PC-3 (cell line): ENCODE results near the gene DYNC1I1. TPM values are rescaled to one million over a fixed set of nuclear protein-coding genes. Genes with fewer than 3 reads are reported as not detected.
A peak's percentile ranks its signal among the peaks of the same experiment; 100 is the strongest.

Source experiments
- ATAC-seq: fragments of 200-7000 bp; cut with Tn5 transposase; 2 replicates; pipeline ENCODE4 v1.9.1; 2020; ENCODE audit warnings: mild to moderate bottlenecking, moderate library complexity
- BruUV-seq: library from RNA; stranded (reverse); fragments of 400-500 nt; replicated peaks from 2 replicates; lab custom pipeline; 2021; lab: Mats Ljungman, UMichigan
- CTCF ChIA-PET: fragments of 300-600 bp; sonication (Branson Sonifier 250); formaldehyde crosslinking; loops from one replicate; lab custom pipeline; 2022; ENCODE audit warnings: antibody characterized with exemption; lab: Charles Lee
- POLR2A ChIA-PET: fragments of 300-600 bp; sonication (Branson Sonifier 250); formaldehyde crosslinking; loops from one replicate; lab custom pipeline; 2022; ENCODE audit warnings: antibody characterized with exemption; ENCODE audit not compliant: unreplicated experiment; lab: Charles Lee
- DNase-seq: peaks from one replicate; pipeline ENCODE4 v3.0.0-alpha.2; 2015
- H2AFZ ChIP-seq: fragments of 300-600 bp; sonication (generic); 2 replicates; pipeline ENCODE4 v1.6.0; 2016; ENCODE audit warnings: antibody characterized with exemption, low read length
- H3F3A ChIP-seq: fragments of 300-600 bp; sonication (generic); one replicate; pipeline ENCODE4 v1.6.0; 2017; ENCODE audit warnings: antibody characterized with exemption, low read length, control low read depth, mild to moderate bottlenecking; ENCODE audit not compliant: unreplicated experiment
- H3K27ac ChIP-seq: fragments of 300-600 bp; sonication (generic); 2 replicates; pipeline ENCODE4 v1.5.1; 2016; ENCODE audit warnings: mild to moderate bottlenecking, low read length
- H3K27me3 ChIP-seq: fragments of 300-600 bp; sonication (generic); 2 replicates; pipeline ENCODE4 v1.6.1; 2016; ENCODE audit warnings: low read length, mixed read lengths
- H3K36me3 ChIP-seq: fragments of 300-600 bp; sonication (generic); 2 replicates; pipeline ENCODE4 v1.6.1; 2016; ENCODE audit warnings: low read depth, mixed run types, low read length, mixed read lengths
- H3K4me1 ChIP-seq: fragments of 300-600 bp; sonication (generic); 2 replicates; pipeline ENCODE4 v1.5.1; 2016; ENCODE audit warnings: low read length; ENCODE audit not compliant: insufficient read depth
- H3K4me2 ChIP-seq: fragments of 300-600 bp; sonication (generic); 2 replicates; pipeline ENCODE4 v1.6.0; 2016; ENCODE audit warnings: low read length
- H3K4me3 ChIP-seq: fragments of 300-600 bp; sonication (generic); 2 replicates; pipeline ENCODE4 v1.5.1; 2016; ENCODE audit warnings: mild to moderate bottlenecking, low read length, mixed read lengths
- H3K79me2 ChIP-seq: fragments of 300-600 bp; sonication (generic); 2 replicates; pipeline ENCODE4 v1.6.1; 2017; ENCODE audit warnings: low read length, mixed read lengths
- H3K9ac ChIP-seq: fragments of 300-600 bp; sonication (generic); 2 replicates; pipeline ENCODE4 v1.6.0; 2016; ENCODE audit warnings: mild to moderate bottlenecking, low read length
- H3K9me2 ChIP-seq: fragments of 300-600 bp; sonication (generic); replicated peaks from 2 replicates; pipeline ENCODE4 v1.6.1; 2016; ENCODE audit warnings: mixed run types, low read length, mixed read lengths
- H3K9me3 ChIP-seq: fragments of 300-600 bp; sonication (generic); 2 replicates; pipeline ENCODE4 v1.6.1; 2016; ENCODE audit warnings: low read length, mixed read lengths
- H4K20me1 ChIP-seq: fragments of 300-600 bp; sonication (generic); 2 replicates; pipeline ENCODE4 v1.6.1; 2016; ENCODE audit warnings: low read length, mixed read lengths
- CTCF ChIP-seq: fragments of 300-600 bp; sonication (generic); conservative IDR thresholded peaks from 2 replicates; pipeline ENCODE4 v1.5.1; 2017; ENCODE audit warnings: antibody characterized with exemption, low read depth, mild to moderate bottlenecking, low read length
- EZH2 ChIP-seq: fragments of 300-600 bp; sonication (generic); IDR thresholded peaks from one replicate; pipeline ENCODE4 v1.6.1; 2017; ENCODE audit warnings: antibody characterized with exemption, mild to moderate bottlenecking, low read length; ENCODE audit not compliant: unreplicated experiment
- EZH2phosphoT487 ChIP-seq: fragments of 300-600 bp; sonication (generic); IDR thresholded peaks from 2 replicates; pipeline ENCODE4 v1.6.1; 2018; ENCODE audit warnings: mild to moderate bottlenecking, antibody characterized with exemption, low read length, borderline replicate concordance
- intact Hi-C: fragments of 100-400 bp; cut with micrococcal nuclease; formaldehyde crosslinking; loops from 2 replicates; pipeline ENCODE4 v1.9.0; 2023
- total RNA-seq: library from RNA; depleted of rRNA; stranded (reverse); fragments of >200 nt; gene quantifications from 2 replicates; pipeline ENCODE4 v1.2.3, GENCODE V29; 2014

Gene DYNC1I1
- total RNA-seq, 1 experiment from 2014 or later = 2.4 TPM

GRCh38 chr7:96135241-96135640 lies 362.9 kb downstream of the DYNC1I1 start:
- no peak overlapping the region; the same call in 1 of the 2 replicates for H3K27ac ChIP-seq
- TF ChIP-seq EZH2 (no peak), EZH2phosphoT487 (no peak), CTCF (no peak)
- no peak overlapping the region for H2AFZ ChIP-seq
- H3K79me2 ChIP-seq = no peaks in the 10 kb centered on the region
- no peaks in the 10 kb centered on the region for H3K27me3 ChIP-seq
- no peaks in the 10 kb centered on the region for H3K9me3 ChIP-seq
- ChIA-PET POLR2A (no interaction called here), CTCF (no interaction called here)
- peaks cover 13% of the 10 kb centered on the region for H3K4me1 ChIP-seq
- no peak overlapping the region for H3K4me3 ChIP-seq
- H3K36me3 ChIP-seq = no peaks in the 10 kb centered on the region
- no TSS peak for BruUV-seq
- H3F3A ChIP-seq = no peaks in the 10 kb centered on the region
- no peak overlapping the region for H3K4me2 ChIP-seq
- DNase-seq (peak; percentile 78), ATAC-seq (peak; percentile 45)
- no peaks in the 10 kb centered on the region for H4K20me1 ChIP-seq
- H3K9me2 ChIP-seq = no peaks in the 10 kb centered on the region
- no peak overlapping the region for H3K9ac ChIP-seq
- intact Hi-C loops = loop anchor here (5.0 kb wide), 1 partner anchor 58 kb away; no protein-coding TSS in a partner anchor

- TF ChIP-seq EZH2phosphoT487 (no peak), CTCF (no peak)
- DNase-seq (no peak), ATAC-seq (no peak)
- Histone ChIP-seq H3F3A (no peaks in the 10 kb centered on the region), H3K9ac (no peak overlapping the region), H3K4me1 (peaks cover 13% of the 10 kb centered on the region), H3K27me3 (no peaks in the 10 kb centered on the region), H2AFZ (no peak overlapping the region), H3K36me3 (no peaks in the 10 kb centered on the region), H3K4me2 (no peak overlapping the region), H3K79me2 (no peaks in the 10 kb centered on the region), H4K20me1 (no peaks in the 10 kb centered on the region), H3K4me3 (no peak overlapping the region), H3K9me2 (no peaks in the 10 kb centered on the region), H3K27ac (no peak overlapping the region), H3K9me3 (no peaks in the 10 kb centered on the region)
- no TSS peak for BruUV-seq
- ChIA-PET POLR2A (no interaction called here), CTCF (no interaction called here)
- intact Hi-C loops = loop anchor here (5.0 kb wide), 1 partner anchor 59 kb away; no protein-coding TSS in a partner anchor
Observed at GRCh38 chr7:96136600-96137239, 364.4 kb downstream of the DYNC1I1 start.

GRCh38 chr7:96143495-96144259 lies 371.3 kb downstream of the DYNC1I1 start:
- intact Hi-C loops = no loop called here

More at GRCh38 chr7:96143495-96144259, 371.3 kb downstream of the DYNC1I1 start:
- H3K36me3 ChIP-seq = no peaks in the 10 kb centered on the region
- H3K9me3 ChIP-seq = no peaks in the 10 kb centered on the region
- no peak for DNase-seq
- H3K4me1 ChIP-seq = no peaks in the 10 kb centered on the region
- H3K79me2 ChIP-seq = no peaks in the 10 kb centered on the region
- no peak for ATAC-seq
- no peak overlapping the region for H3K4me2 ChIP-seq
- no peaks in the 10 kb centered on the region for H4K20me1 ChIP-seq
- no peaks in the 10 kb centered on the region for H3K9me2 ChIP-seq
- ChIA-PET CTCF (no interaction called here), POLR2A (no interaction called here)
- H3K27me3 ChIP-seq = no peaks in the 10 kb centered on the region
- no peak overlapping the region for H2AFZ ChIP-seq
- H3K9ac ChIP-seq = no peak overlapping the region
- TF ChIP-seq EZH2phosphoT487 (no peak), EZH2 (no peak), CTCF (no peak)
- no peaks in the 10 kb centered on the region for H3F3A ChIP-seq
- no peak overlapping the region for H3K27ac ChIP-seq
- no peak overlapping the region for H3K4me3 ChIP-seq
- BruUV-seq = no TSS peak
